Urothelium cell line (cell line): ENCODE results near the gene MSN.
"Not testable (repeated sequence)": the region's sequence is repeated elsewhere in the genome, so short reads cannot be mapped to it uniquely, and the experiment has no call there.

Source experiments
- DNase-seq: peaks from one replicate; pipeline ENCODE4 v3.0.0; 2011; ENCODE audit warnings: low spot score, mixed read lengths
- FAIRE-seq: peaks from 2 replicates; lab custom pipeline; 2011; peaks lifted over from hg19 to GRCh38; lab: Jason Lieb, UNC

The MSN gene

GRCh38 chrX:65667503-65668376 lies at the start of gene MSN:
TSS of gene MSN (plus strand) at chrX:65667654. CDS start at chrX:65667842, 188 bp downstream.
- DNase-seq, result peak; percentile 73
- FAIRE-seq, result peak; percentile 63

- not testable (repeated sequence) for DNase-seq, FAIRE-seq
Observed at GRCh38 chrX:65620096-65620705, 47.3 kb upstream of the MSN start.

GRCh38 chrX:65630771-65631170 lies 36.7 kb upstream of the MSN start:
- DNase-seq, result no peak
- FAIRE-seq, result no peak

GRCh38 chrX:65633826-65634225 lies 33.6 kb upstream of the MSN start:
- no peak for FAIRE-seq
- no peak for DNase-seq

GRCh38 chrX:65634732-65635131 lies 32.7 kb upstream of the MSN start:
- no peak for FAIRE-seq
- no peak for DNase-seq

GRCh38 chrX:65635378-65635777 lies 32.1 kb upstream of the MSN start:
- no peak for FAIRE-seq

GRCh38 chrX:65635822-65636221 lies 31.6 kb upstream of the MSN start:
- no peak for FAIRE-seq
- no peak for DNase-seq

More at GRCh38 chrX:65635378-65635777, 32.1 kb upstream of the MSN start:
- DNase-seq, result no peak

- FAIRE-seq, DNase-seq: not testable (repeated sequence)
Observed at GRCh38 chrX:65636261-65636660, 31.2 kb upstream of the MSN start.

- FAIRE-seq, result no peak
- no peak for DNase-seq
Observed at GRCh38 chrX:65637335-65637734, 30.1 kb upstream of the MSN start.

- no peak for FAIRE-seq
- peak; percentile 58 for DNase-seq
Observed at GRCh38 chrX:65642914-65643491, 24.5 kb upstream of the MSN start.

GRCh38 chrX:65643531-65644052 lies 23.9 kb upstream of the MSN start:
- DNase-seq, result no peak
- no peak for FAIRE-seq

- DNase-seq, result peak; percentile 84
- FAIRE-seq, result no peak
Observed at GRCh38 chrX:65644621-65645289, 22.7 kb upstream of the MSN start.

- DNase-seq (no peak), FAIRE-seq (no peak)
Observed at GRCh38 chrX:65647801-65648200, 19.7 kb upstream of the MSN start.

GRCh38 chrX:65652098-65652497 lies 15.4 kb upstream of the MSN start:
- DNase-seq (no peak), FAIRE-seq (no peak)

GRCh38 chrX:65657009-65657441 lies 10.4 kb upstream of the MSN start:
- FAIRE-seq, result not testable (repeated sequence)

GRCh38 chrX:65657659-65658058 lies 9.8 kb upstream of the MSN start:
- FAIRE-seq, result no peak
- DNase-seq, result no peak

More at GRCh38 chrX:65657009-65657441, 10.4 kb upstream of the MSN start:
- DNase-seq, result not testable (repeated sequence)

- FAIRE-seq, result no peak
Observed at GRCh38 chrX:65658229-65658628, 9.2 kb upstream of the MSN start.

GRCh38 chrX:65667157-65667502 lies 324 bp upstream of the MSN start:
- DNase-seq (no peak), FAIRE-seq (no peak)

More at GRCh38 chrX:65658229-65658628, 9.2 kb upstream of the MSN start:
- no peak for DNase-seq

- FAIRE-seq, result no peak
- DNase-seq, result peak; percentile 61
Observed at GRCh38 chrX:65668377-65669310, 1.2 kb downstream of the MSN start.

GRCh38 chrX:65671286-65671685 lies 3.8 kb downstream of the MSN start:
- FAIRE-seq (no peak), DNase-seq (no peak)
